GM13976 (cell line): ENCODE measurements around the gene LMTK3.

Experiments
- DNase-seq: peaks from one replicate; pipeline ENCODE4 v3.0.0; 2012; ENCODE audit warnings: low spot score
- in situ Hi-C: fragments of 300-500 bp; cut with MboI; formaldehyde crosslinking; loops from one replicate; pipeline ENCODE4 v1.12.0; 2022; ENCODE audit warnings: low sequenced_read_pairs, mixed read lengths, inconsistent platforms; ENCODE audit not compliant: unreplicated experiment
- TF ChIP-seq, protein P1 (sequence below): IDR thresholded peaks from 2 replicates; pipeline ENCODE4 v1.5.1; 2012; ENCODE audit warnings: borderline replicate concordance, mild to moderate bottlenecking; ENCODE audit not compliant: insufficient read depth; ENCODE audit errors: extremely low read depth, missing control alignments, control extremely low read depth

Gene LMTK3

DNA sequence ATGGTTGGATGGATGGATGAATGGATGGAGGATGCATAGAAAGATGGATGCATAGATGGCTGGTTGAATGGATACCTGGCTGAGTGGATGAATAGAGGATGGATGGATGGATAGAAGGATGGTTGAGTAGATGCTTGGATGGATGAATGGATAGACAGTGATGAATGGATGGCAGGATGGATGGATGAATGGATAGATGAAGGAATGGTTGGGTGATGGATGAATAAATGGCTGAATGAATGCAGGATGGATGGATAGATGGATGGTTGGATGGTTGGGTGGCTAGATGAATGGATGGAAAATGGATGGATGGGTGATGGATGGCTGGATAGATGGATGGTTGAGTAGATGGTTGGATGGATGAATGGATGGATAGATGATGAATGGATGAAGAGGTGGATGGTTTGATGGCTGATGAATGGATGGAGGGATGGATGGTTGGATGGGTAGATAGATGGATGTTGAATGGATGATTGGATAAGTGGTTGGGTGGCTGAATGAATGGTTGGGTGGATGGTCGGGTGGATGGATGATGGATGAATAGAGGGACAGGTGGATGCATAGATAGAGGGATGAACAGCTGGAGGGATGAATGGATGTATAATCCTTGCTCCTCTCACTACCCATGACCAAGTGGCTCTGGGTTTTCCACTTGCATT lies 36.7 kb upstream of the LMTK3 start:
- no peak for DNase-seq
- TF ChIP-seq, protein P1, sequence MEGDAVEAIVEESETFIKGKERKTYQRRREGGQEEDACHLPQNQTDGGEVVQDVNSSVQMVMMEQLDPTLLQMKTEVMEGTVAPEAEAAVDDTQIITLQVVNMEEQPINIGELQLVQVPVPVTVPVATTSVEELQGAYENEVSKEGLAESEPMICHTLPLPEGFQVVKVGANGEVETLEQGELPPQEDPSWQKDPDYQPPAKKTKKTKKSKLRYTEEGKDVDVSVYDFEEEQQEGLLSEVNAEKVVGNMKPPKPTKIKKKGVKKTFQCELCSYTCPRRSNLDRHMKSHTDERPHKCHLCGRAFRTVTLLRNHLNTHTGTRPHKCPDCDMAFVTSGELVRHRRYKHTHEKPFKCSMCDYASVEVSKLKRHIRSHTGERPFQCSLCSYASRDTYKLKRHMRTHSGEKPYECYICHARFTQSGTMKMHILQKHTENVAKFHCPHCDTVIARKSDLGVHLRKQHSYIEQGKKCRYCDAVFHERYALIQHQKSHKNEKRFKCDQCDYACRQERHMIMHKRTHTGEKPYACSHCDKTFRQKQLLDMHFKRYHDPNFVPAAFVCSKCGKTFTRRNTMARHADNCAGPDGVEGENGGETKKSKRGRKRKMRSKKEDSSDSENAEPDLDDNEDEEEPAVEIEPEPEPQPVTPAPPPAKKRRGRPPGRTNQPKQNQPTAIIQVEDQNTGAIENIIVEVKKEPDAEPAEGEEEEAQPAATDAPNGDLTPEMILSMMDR: no peak
- in situ Hi-C loops: no loop called here

- in situ Hi-C loops: no loop called here
- TF ChIP-seq, protein P1: no peak
- DNase-seq: no peak
These were observed 36.1 kb upstream of the LMTK3 start for GRCh38 chr19:48547722-48548121.

GRCh38 chr19:48544856-48545750 lies 33.5 kb upstream of the LMTK3 start:
- DNase-seq: no peak
- in situ Hi-C loops: no loop called here
- TF ChIP-seq, protein P1: no peak

DNA sequence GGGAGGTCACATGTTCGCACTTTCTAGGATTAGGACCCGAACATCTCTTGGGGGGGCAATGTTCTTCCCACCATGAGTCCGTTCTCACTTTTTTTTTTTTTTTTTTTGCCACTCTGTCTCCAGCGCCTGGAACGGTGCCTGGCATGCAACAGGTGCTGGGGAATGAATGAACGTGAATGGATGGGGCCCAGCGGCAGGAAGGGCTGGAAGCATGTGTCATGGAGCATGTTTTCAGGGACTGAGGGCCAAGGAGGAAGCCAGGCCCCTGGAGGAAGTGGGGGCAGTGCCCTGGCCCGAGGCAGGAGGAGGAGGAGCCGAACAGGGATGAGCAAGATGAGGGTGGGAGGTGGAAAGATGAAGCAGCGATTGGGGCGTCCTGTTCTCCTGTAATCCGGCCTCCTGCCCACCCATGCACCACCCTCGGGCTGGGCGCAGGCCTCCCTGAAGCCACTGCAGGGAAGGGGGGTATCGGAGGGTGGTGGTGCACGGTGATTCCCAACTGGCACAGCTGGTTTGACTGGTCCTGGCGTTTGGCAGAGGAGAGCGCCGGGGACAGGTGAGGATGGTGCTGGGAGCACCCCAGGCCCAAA lies 31.6 kb upstream of the LMTK3 start:
- TF ChIP-seq, protein P1: no peak
- in situ Hi-C loops: no loop called here
- DNase-seq: no peak

GRCh38 chr19:48541813-48542212 lies 30.2 kb upstream of the LMTK3 start:
- in situ Hi-C loops: no loop called here
- TF ChIP-seq, protein P1: no peak
- no peak for DNase-seq

DNA sequence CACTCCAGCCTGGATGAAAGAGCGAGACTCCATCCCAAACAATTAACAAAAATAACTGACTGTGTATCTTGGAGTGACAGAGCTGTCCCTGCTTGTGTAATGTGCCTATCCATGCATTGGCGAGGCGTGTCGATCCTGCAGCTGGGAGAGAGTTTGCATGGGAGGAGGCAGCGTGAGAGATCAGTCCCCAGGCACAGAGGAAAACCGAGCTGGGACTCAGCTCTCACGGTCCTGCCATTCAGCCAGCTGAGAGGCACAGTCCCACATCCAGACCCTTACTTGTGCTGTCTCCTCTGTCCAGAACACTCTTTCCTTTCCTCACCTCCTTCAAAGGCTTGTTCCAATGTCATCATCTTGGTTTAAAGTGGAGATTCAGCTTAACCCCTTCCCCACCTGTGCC lies 28.5 kb upstream of the LMTK3 start:
- TF ChIP-seq, protein P1: no peak
- in situ Hi-C loops: no loop called here
- DNase-seq: no peak
